Mesothelial cell of epicardium (in vitro differentiated cells): ENCODE measurements around the gene SMIM9. TPM values are rescaled to one million over a fixed set of nuclear protein-coding genes. Genes with fewer than 3 reads are reported as not detected.

Experiments used
- DNase-seq, 2 experiments: peaks; one replicate each; pipeline ENCODE4 v3.0.0; 2021; ENCODE audit warnings: low spot score in 2 of 2; ENCODE audit not compliant: unreplicated experiment in 2 of 2
- H3K27ac Mint-ChIP-seq: 2 replicates; pipeline ENCODE4 v1.8.0; 2021; ENCODE audit warnings: mixed read lengths
- H3K27me3 Mint-ChIP-seq: 2 replicates; pipeline ENCODE4 v1.8.0; 2021; ENCODE audit warnings: low read depth, mixed read lengths
- H3K36me3 Mint-ChIP-seq: 2 replicates; pipeline ENCODE4 v1.8.0; 2021; ENCODE audit warnings: mixed read lengths
- H3K4me1 Mint-ChIP-seq: 2 replicates; pipeline ENCODE4 v1.8.0; 2021; ENCODE audit warnings: mixed read lengths
- H3K4me3 Mint-ChIP-seq: 2 replicates; pipeline ENCODE4 v1.8.0; 2021; ENCODE audit warnings: mild to moderate bottlenecking, moderate library complexity, mixed read lengths
- H3K9me3 Mint-ChIP-seq: 2 replicates; pipeline ENCODE4 v1.8.0; 2021; ENCODE audit warnings: mixed read lengths
- CTCF ChIP-seq: fragments of 200-600 bp; sonication (generic); IDR thresholded peaks from one replicate; pipeline ENCODE4 v1.5.0; 2021; ENCODE audit warnings: antibody characterized with exemption; ENCODE audit not compliant: unreplicated experiment
- total RNA-seq: library from RNA; stranded (reverse); gene quantifications from 3 replicates; pipeline ENCODE4 v1.2.1, GENCODE V29; 2021

The SMIM9 gene
- total RNA-seq, 1 donor from 2014 or later: not detected

GRCh38 chrX:154780968-154781367 is 53.5 kb downstream of the SMIM9 start:
- no peak for DNase-seq
- H3K27ac Mint-ChIP-seq: no peak overlapping the region
- no peaks in the 10 kb centered on the region for H3K4me1 Mint-ChIP-seq

GRCh38 chrX:154779261-154779660 is 55.2 kb downstream of the SMIM9 start:
- Mint-ChIP-seq H3K9me3 (peaks cover 17% of the 10 kb centered on the region), H3K36me3 (peaks cover 25% of the 10 kb centered on the region)

More at GRCh38 chrX:154780968-154781367, 53.5 kb downstream of the SMIM9 start:
- Mint-ChIP-seq H3K9me3 (peaks cover 21% of the 10 kb centered on the region), H3K4me3 (no peak overlapping the region), H3K27me3 (no peaks in the 10 kb centered on the region), H3K36me3 (peaks cover 20% of the 10 kb centered on the region)
- TF ChIP-seq CTCF: no peak

GRCh38 chrX:154776753-154777152 is 57.7 kb downstream of the SMIM9 start:
- H3K4me3 Mint-ChIP-seq: no peak overlapping the region
- H3K27ac Mint-ChIP-seq: no peak overlapping the region
- no peak for TF ChIP-seq CTCF
- H3K4me1 Mint-ChIP-seq: no peaks in the 10 kb centered on the region
- DNase-seq: no peak
- peaks cover 41% of the 10 kb centered on the region for H3K36me3 Mint-ChIP-seq
- H3K9me3 Mint-ChIP-seq: peaks cover 29% of the 10 kb centered on the region
- H3K27me3 Mint-ChIP-seq: no peaks in the 10 kb centered on the region

More at GRCh38 chrX:154779261-154779660, 55.2 kb downstream of the SMIM9 start:
- no peak for DNase-seq
- Mint-ChIP-seq H3K4me1 (no peaks in the 10 kb centered on the region), H3K27me3 (no peaks in the 10 kb centered on the region), H3K27ac (no peak overlapping the region), H3K4me3 (no peak overlapping the region)
- no peak for TF ChIP-seq CTCF

- DNase-seq: no peak
- Mint-ChIP-seq H3K4me1 (no peaks in the 10 kb centered on the region), H3K36me3 (peaks cover 51% of the 10 kb centered on the region), H3K27ac (no peak overlapping the region), H3K4me3 (no peak overlapping the region), H3K9me3 (peaks cover 40% of the 10 kb centered on the region), H3K27me3 (no peaks in the 10 kb centered on the region)
- no peak for TF ChIP-seq CTCF
These were observed 58.8 kb downstream of the SMIM9 start for GRCh38 chrX:154775419-154776349.

GRCh38 chrX:154774622-154775021 is 59.8 kb downstream of the SMIM9 start:
- TF ChIP-seq CTCF: no peak
- Mint-ChIP-seq H3K4me1 (no peaks in the 10 kb centered on the region), H3K9me3 (peaks cover 42% of the 10 kb centered on the region), H3K27ac (no peak overlapping the region), H3K4me3 (no peak overlapping the region), H3K36me3 (peaks cover 57% of the 10 kb centered on the region), H3K27me3 (no peaks in the 10 kb centered on the region)
- no peak for DNase-seq

Other genes starting within 250 kb of the SMIM9 start
- gene CTAG1A, start 249.5 kb downstream of the SMIM9 start, total RNA-seq: not detected in 3 replicates
- not detected in 3 replicates for gene CTAG1B, start 215.4 kb downstream of the SMIM9 start, total RNA-seq
- not detected in 3 replicates for gene CTAG2, start 181.1 kb downstream of the SMIM9 start, total RNA-seq
- 0.29 to 0.67 TPM (median 0.38 TPM) in 3 replicates for gene GAB3, start 83.6 kb downstream of the SMIM9 start, total RNA-seq
- 61.4 to 66.2 TPM (median 64.2 TPM) in 3 replicates for gene DKC1, start 71.8 kb downstream of the SMIM9 start, total RNA-seq
- gene MPP1, start 29.2 kb downstream of the SMIM9 start, total RNA-seq: 9.2 to 10.4 TPM (median 10.4 TPM) in 3 replicates
- 14.7 to 16.0 TPM (median 15.6 TPM) in 3 replicates for gene F8A1, start 51.7 kb upstream of the SMIM9 start, total RNA-seq
- 2.2 to 3.9 TPM (median 2.8 TPM) in 3 replicates for gene F8, start 188.1 kb upstream of the SMIM9 start, total RNA-seq
- gene FUNDC2, start 192.2 kb upstream of the SMIM9 start, total RNA-seq: 57.9 to 64.1 TPM (median 61.2 TPM) in 3 replicates
- 5.5 to 6.6 TPM (median 6.2 TPM) in 3 replicates for gene CMC4, start 236.5 kb upstream of the SMIM9 start, total RNA-seq
- 10.4 to 13.0 TPM (median 13.0 TPM) in 3 replicates for gene MTCP1, start 236.5 kb upstream of the SMIM9 start, total RNA-seq
- 18.9 to 19.2 TPM (median 19.0 TPM) in 3 replicates for gene BRCC3, start 236.8 kb upstream of the SMIM9 start, total RNA-seq